Endothelial cell of umbilical vein (primary cell): ENCODE measurements around the gene DPYD. TPM values are rescaled to one million over a fixed set of nuclear protein-coding genes. Genes with fewer than 3 reads are reported as not detected.

Source experiments
- BruUV-seq: library from RNA; stranded (reverse); fragments of 400-500 nt; replicated peaks from 2 replicates; lab custom pipeline; 2021; lab: Mats Ljungman, UMichigan
- CTCF ChIA-PET: fragments of 300-600, 350-600 bp; sonication (Branson Sonifier 250); formaldehyde crosslinking; loops from one replicate; lab custom pipeline; 2021; ENCODE audit warnings: antibody characterized with exemption, inconsistent platforms; lab: Charles Lee
- POLR2A ChIA-PET: fragments of 300-600, 350-600 bp; sonication (Branson Sonifier 250); formaldehyde crosslinking; loops from one replicate; lab custom pipeline; 2021; ENCODE audit warnings: antibody characterized with exemption, inconsistent platforms; lab: Charles Lee
- DNase-seq: peaks from one replicate; pipeline ENCODE4 v3.0.0-alpha.2; 2011; ENCODE audit warnings: low read depth, low spot score
- FAIRE-seq: peaks from 2 replicates; lab custom pipeline; 2011; peaks lifted over from hg19 to GRCh38; lab: Jason Lieb, UNC
- H2AFZ ChIP-seq: 2 replicates; pipeline ENCODE4 v1.6.0; 2012; ENCODE audit warnings: low read depth, low read length, control low read depth, inconsistent platforms
- H3K27ac ChIP-seq: 2 replicates; pipeline ENCODE4 v1.5.1; 2011; ENCODE audit warnings: low read depth, mild to moderate bottlenecking, control low read depth, low read length, moderate library complexity; ENCODE audit not compliant: insufficient read depth
- H3K27me3 ChIP-seq, 2 experiments: 2 replicates each; pipeline versions ENCODE4 v1.6.0 to v1.6.1; 2011; ENCODE audit warnings: low read length in 2 of 2, mixed read lengths in 1 of 2; ENCODE audit not compliant: control insufficient read depth in 2 of 2, insufficient read depth in 2 of 2
- H3K36me3 ChIP-seq, 2 experiments: 2 replicates in 1 of 2; 3 replicates in 1 of 2; pipeline ENCODE4 v1.5.1; 2011; ENCODE audit warnings: low read length in 2 of 2, mild to moderate bottlenecking in 1 of 2, moderate library complexity in 1 of 2; ENCODE audit not compliant: control insufficient read depth in 2 of 2, insufficient read depth in 2 of 2; ENCODE audit errors: extremely low read depth in 1 of 2
- H3K4me1 ChIP-seq: 3 replicates; pipeline ENCODE4 v1.5.1; 2011; ENCODE audit warnings: mild to moderate bottlenecking, low read length; ENCODE audit not compliant: control insufficient read depth, insufficient read depth; ENCODE audit errors: extremely low read depth
- H3K4me2 ChIP-seq: 2 replicates; pipeline ENCODE4 v1.6.1; 2011; ENCODE audit warnings: low read length, control low read depth, mixed read lengths; ENCODE audit not compliant: insufficient read depth
- H3K4me3 ChIP-seq, 3 experiments: fragments of 200-600 bp in 1 of 3; sonication (generic), shearing (Covaris generic) in 1 of 3; replicated peaks in 1 of 3; 2 replicates each; pipeline ENCODE4 v1.5.1; 2011 to 2016; ENCODE audit warnings: control low read depth in 3 of 3, low read length in 3 of 3, mild to moderate bottlenecking in 2 of 3, inconsistent platforms in 1 of 3, low read depth in 1 of 3, moderate library complexity in 1 of 3; ENCODE audit not compliant: insufficient read depth in 1 of 3
- H3K79me2 ChIP-seq: 2 replicates; pipeline ENCODE4 v1.6.0; 2012; ENCODE audit warnings: low read length, inconsistent platforms; ENCODE audit not compliant: control insufficient read depth, insufficient read depth
- H3K9ac ChIP-seq: replicated peaks from 2 replicates; pipeline ENCODE3; 2011; ENCODE audit warnings: low read length, control low read depth; ENCODE audit not compliant: insufficient read depth; ENCODE audit errors: extremely low read depth
- H3K9me1 ChIP-seq: replicated peaks from 3 replicates; pipeline ENCODE4 v1.6.0; 2011; ENCODE audit warnings: mild to moderate bottlenecking, low read length; ENCODE audit not compliant: control insufficient read depth, insufficient read depth; ENCODE audit errors: extremely low read depth
- H3K9me3 ChIP-seq: replicated peaks from 2 replicates; pipeline ENCODE4 v1.5.1; 2012; ENCODE audit warnings: low read length, inconsistent platforms; ENCODE audit not compliant: control insufficient read depth, insufficient read depth
- H4K20me1 ChIP-seq: replicated peaks from 2 replicates; pipeline ENCODE3; 2011; ENCODE audit warnings: mild to moderate bottlenecking, low read length; ENCODE audit not compliant: control insufficient read depth, insufficient read depth; ENCODE audit errors: extremely low read depth
- EZH2 ChIP-seq: IDR thresholded peaks from 2 replicates; pipeline ENCODE4 v1.6.1; 2012; ENCODE audit warnings: borderline replicate concordance, low read depth, mild to moderate bottlenecking, moderate library complexity, low read length, inconsistent platforms; ENCODE audit not compliant: severe bottlenecking
- FOS ChIP-seq: IDR thresholded peaks from 2 replicates; pipeline ENCODE4 v1.6.1; 2011; ENCODE audit warnings: mild to moderate bottlenecking, low read length, moderate library complexity, borderline replicate concordance; ENCODE audit not compliant: insufficient read depth
- GATA2 ChIP-seq: IDR thresholded peaks from 2 replicates; pipeline ENCODE4 v1.7.0; 2011; ENCODE audit warnings: low read depth, mild to moderate bottlenecking, moderate library complexity, mixed read lengths, low read length; ENCODE audit not compliant: insufficient read length, insufficient read depth
- JUN ChIP-seq: IDR thresholded peaks from 2 replicates; pipeline ENCODE4 v1.6.1; 2011; ENCODE audit warnings: borderline replicate concordance, low read depth; ENCODE audit not compliant: insufficient read length, insufficient read depth
- MAX ChIP-seq: IDR thresholded peaks from 2 replicates; pipeline ENCODE4 v1.6.1; 2011; ENCODE audit not compliant: insufficient read depth, insufficient read length
- MYC ChIP-seq: IDR thresholded peaks from one replicate; pipeline ENCODE4 v1.6.1; 2011; ENCODE audit warnings: mild to moderate bottlenecking, low read depth, low read length
- POLR2A ChIP-seq: IDR thresholded peaks from 2 replicates; pipeline ENCODE4 v1.6.1; 2012; ENCODE audit warnings: low read depth, mild to moderate bottlenecking, control low read depth, low read length
- POLR2AphosphoS5 ChIP-seq: IDR thresholded peaks from 2 replicates; pipeline ENCODE4 v1.6.1; 2012; ENCODE audit warnings: low read depth, mild to moderate bottlenecking, control low read depth, low read length, moderate library complexity; ENCODE audit not compliant: insufficient read depth
- dilution Hi-C: fragments of 300-500 bp; cut with MboI; formaldehyde crosslinking; loops from one replicate; pipeline ENCODE4 v1.15.0; 2019; ENCODE audit warnings: low sequenced_read_pairs; ENCODE audit not compliant: extremely low pct_ligation_motif_present
- intact Hi-C: fragments of 100-400 bp; cut with micrococcal nuclease; formaldehyde crosslinking; loops from one replicate; pipeline ENCODE4 v1.10.0; 2022
- polyA plus RNA-seq, 4 experiments: library from polyadenylated mRNA; depleted of rRNA in 3 of 4; stranded (reverse) in 3 of 4; unstranded in 1 of 4; fragments of >200 nt; gene quantifications; 2 replicates each; pipeline versions ENCODE4 v1.2.1 to v1.2.3, GENCODE V29; 2011 to 2012; ENCODE audit warnings: missing spikeins in 1 of 4
- total RNA-seq: library from RNA; stranded (reverse); gene quantifications from 2 replicates; pipeline ENCODE4 v1.2.3, GENCODE V29; 2021
- TF ChIP-seq, protein P1 (sequence below), 2 donors: IDR thresholded peaks; 1 replicate in 1 of 2; 2 replicates in 1 of 2; pipeline ENCODE4 v1.5.1; 2011; ENCODE audit warnings: low read length in 2 of 2, mild to moderate bottlenecking in 2 of 2, moderate library complexity in 2 of 2, control low read depth in 1 of 2, inconsistent platforms in 1 of 2, low read depth in 1 of 2; ENCODE audit not compliant: insufficient read depth in 1 of 2; ENCODE audit errors: extremely low read depth in 1 of 2

Gene DPYD
- total and polyA plus RNA-seq, 2 donors (not counting 3 experiments of a cell fraction or from before 2014, with no cell fraction given), result 4.6 to 15.1 TPM

DNA sequence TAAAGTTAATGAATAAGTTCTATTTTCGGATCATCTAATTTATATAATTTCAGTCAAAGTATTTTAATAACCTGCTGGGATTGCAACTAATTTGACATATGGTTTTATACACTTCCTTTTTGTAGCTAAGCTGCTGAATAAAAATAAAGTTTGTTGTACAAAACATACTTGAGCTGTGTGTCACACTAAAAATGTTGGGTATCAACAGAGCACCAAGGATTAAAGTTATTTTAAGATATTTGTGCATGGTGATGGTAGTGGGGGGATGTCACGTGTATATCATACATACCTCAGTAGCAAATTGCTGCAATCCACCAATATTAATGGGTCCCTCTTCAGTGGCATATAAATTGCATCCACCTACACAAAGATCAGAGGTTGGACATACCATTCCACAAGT lies 199.6 kb downstream of the DPYD start:
- Histone ChIP-seq H3K27me3 (no peaks in the 10 kb centered on the region), H3K9me1 (no peaks in the 10 kb centered on the region), H2AFZ (no peak overlapping the region), H3K27ac (no peak overlapping the region), H3K9ac (no peak overlapping the region), H3K9me3 (no peaks in the 10 kb centered on the region), H3K4me3 (no peak overlapping the region), H3K36me3 (no peaks in the 10 kb centered on the region), H3K4me1 (no peaks in the 10 kb centered on the region), H3K79me2 (no peaks in the 10 kb centered on the region), H4K20me1 (no peaks in the 10 kb centered on the region), H3K4me2 (no peak overlapping the region)
- CTCF ChIA-PET, result interaction anchor here (1.5 kb wide), 1 partner anchor 24 kb away, joined by 3 read pairs; no protein-coding TSS in a partner anchor
- intact Hi-C loops, result no loop called here
- dilution Hi-C loops, result no loop called here
- TF ChIP-seq FOS (no peak), EZH2 (no peak), POLR2AphosphoS5 (no peak), MAX (no peak), GATA2 (no peak), POLR2A (no peak), JUN (no peak), MYC (no peak)
- TF ChIP-seq, protein P1, sequence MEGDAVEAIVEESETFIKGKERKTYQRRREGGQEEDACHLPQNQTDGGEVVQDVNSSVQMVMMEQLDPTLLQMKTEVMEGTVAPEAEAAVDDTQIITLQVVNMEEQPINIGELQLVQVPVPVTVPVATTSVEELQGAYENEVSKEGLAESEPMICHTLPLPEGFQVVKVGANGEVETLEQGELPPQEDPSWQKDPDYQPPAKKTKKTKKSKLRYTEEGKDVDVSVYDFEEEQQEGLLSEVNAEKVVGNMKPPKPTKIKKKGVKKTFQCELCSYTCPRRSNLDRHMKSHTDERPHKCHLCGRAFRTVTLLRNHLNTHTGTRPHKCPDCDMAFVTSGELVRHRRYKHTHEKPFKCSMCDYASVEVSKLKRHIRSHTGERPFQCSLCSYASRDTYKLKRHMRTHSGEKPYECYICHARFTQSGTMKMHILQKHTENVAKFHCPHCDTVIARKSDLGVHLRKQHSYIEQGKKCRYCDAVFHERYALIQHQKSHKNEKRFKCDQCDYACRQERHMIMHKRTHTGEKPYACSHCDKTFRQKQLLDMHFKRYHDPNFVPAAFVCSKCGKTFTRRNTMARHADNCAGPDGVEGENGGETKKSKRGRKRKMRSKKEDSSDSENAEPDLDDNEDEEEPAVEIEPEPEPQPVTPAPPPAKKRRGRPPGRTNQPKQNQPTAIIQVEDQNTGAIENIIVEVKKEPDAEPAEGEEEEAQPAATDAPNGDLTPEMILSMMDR (IDR thresholded peaks at IDR 0.05; ENCODE audit: extremely low read depth in 1 of 2, insufficient read depth in 1 of 2, low read depth in 1 of 2, low read length in 2 of 2), result no peak
- no TSS peak for BruUV-seq
- POLR2A ChIA-PET, result no interaction called here
- FAIRE-seq (no peak), DNase-seq (no peak)
